Activated T-cell treated with anti-CD3 and anti-CD28 coated beads, Interleukin-2, amount 50 U/mL, for 1 hour (primary cell): ENCODE data around the gene TAF4.
"Not testable (repeated sequence)": the region's sequence is repeated elsewhere in the genome, so short reads cannot be mapped to it uniquely, and the experiment has no call there.

Experiments
- DNase-seq: peaks from one replicate; pipeline ENCODE4 v3.0.0-alpha.2; 2020

TAF4 gene

DNA sequence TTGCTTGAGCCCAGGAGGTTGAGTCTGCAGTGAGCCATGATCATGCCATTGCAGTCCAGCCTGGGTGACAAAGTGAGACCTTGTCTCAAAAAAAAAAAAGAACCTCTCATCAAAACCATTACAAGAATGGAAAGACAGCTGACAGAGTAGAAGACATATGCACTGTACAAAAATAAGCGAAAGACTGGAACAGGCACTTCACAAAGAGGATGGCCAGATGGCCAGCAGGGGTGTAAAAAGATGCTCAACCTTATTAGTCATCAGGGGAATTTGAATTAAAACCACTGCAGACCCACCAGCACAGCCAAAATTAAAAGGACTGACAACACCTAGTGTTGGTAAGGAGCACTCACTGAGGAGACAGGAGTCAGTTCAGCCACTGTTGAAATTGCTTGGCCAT lies 13.5 kb upstream of the TAF4 start:
- no peak for DNase-seq

GRCh38 chr20:62073323-62073722 lies 7.6 kb upstream of the TAF4 start:
- DNase-seq: no peak

- not testable (repeated sequence) for DNase-seq
Measured at GRCh38 chr20:62071669-62072430, 6.2 kb upstream of the TAF4 start.

DNA sequence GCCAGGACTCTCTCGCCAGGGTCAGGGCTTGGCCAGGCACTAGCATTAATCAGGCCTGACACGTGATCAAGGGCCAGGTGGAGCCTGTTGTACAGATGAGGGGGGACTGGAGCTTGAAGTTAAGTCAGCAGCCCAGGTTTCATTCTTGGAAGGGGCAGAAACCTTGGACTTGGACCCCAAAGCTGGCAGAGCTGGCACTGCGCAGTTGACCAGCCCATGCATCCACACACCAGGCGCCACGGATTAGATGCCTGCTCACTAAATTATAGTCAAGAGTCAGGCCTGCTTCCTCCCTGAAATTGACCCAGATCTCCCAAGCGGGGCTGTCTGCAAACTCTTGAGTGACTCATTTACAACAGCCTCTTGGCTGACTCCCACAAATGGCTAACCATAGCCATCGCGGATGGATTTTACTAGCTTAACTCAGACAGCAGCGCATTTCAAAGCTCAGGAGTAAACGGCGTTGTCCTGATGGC lies 4.1 kb upstream of the TAF4 start:
- no peak for DNase-seq

DNA sequence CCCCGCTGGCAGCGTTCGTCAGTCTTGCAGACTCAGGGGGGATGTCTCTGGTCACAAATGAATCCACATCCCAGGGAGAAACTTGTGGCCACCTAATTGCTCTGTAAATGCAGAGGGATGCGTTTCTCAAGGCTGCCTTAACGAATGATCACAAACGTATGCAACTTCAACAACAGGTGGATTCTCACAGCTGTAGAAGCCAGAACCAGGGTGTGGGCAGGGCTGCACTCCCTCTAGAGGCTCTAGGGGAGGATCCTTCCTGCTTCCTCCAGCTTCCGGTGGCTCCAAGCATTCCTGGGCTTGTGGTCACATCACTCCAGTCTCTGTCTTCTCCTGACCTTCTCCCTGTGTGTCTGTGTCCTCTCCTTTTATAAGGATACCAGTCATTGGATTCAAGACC lies 3.3 kb upstream of the TAF4 start:
- no peak for DNase-seq

GRCh38 chr20:62067547-62068260 lies 2.0 kb upstream of the TAF4 start:
- peak; percentile 30 for DNase-seq

DNA sequence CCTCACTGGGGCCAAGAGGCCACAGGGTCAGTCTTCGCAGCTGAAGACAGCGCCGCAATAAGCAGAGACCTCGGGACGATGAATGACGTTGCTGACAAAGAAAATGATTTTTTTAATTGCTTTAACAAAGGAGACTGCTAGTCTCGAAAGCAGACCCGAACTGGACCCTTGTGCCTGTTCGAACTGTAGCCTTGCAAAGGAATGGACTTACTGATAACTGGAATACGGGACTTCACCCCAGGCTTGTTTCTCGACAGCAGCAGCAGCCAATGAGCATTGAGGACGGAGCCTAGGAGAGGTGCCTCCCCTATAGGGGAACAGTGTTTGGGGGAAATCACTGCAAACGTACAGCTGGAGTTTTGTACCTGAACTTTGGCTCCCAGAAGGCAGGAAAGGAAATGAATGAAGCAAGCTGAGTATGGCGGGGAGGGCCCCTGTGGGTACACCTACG lies 1.3 kb upstream of the TAF4 start:
- peak; percentile 27 for DNase-seq

DNA sequence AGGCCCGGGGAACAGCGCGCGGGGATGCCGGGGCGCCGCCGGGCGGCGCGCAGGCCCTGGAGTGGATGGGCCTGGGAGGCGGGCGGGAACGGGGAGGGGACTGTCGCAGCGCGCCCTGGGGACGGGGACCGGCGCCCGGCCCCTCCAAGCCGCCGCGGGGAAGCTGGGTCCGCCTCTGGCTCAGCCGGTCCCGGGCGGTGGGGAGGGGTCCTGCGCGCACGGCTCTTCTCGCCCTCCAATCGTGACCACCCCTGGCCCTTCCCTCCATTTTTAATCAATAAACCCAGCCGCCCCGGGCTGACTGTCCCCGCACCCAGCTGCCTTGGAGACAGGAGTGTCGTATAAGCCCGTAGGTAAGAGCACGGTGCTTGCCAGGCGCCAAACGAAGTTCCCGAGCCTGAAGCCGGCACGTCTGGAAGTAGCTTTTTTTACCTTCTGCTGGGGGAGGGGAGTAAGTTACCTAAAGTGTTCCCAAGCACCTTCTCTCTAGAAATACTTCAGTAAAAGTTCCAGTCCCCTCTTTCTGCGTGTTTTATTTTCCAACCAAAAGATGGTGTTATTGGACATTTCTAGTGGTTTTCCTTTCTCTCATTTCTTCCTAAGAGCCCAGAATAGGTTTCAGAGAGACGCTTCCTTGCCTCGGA lies 780 bp upstream of the TAF4 start:
- no peak for DNase-seq

DNA sequence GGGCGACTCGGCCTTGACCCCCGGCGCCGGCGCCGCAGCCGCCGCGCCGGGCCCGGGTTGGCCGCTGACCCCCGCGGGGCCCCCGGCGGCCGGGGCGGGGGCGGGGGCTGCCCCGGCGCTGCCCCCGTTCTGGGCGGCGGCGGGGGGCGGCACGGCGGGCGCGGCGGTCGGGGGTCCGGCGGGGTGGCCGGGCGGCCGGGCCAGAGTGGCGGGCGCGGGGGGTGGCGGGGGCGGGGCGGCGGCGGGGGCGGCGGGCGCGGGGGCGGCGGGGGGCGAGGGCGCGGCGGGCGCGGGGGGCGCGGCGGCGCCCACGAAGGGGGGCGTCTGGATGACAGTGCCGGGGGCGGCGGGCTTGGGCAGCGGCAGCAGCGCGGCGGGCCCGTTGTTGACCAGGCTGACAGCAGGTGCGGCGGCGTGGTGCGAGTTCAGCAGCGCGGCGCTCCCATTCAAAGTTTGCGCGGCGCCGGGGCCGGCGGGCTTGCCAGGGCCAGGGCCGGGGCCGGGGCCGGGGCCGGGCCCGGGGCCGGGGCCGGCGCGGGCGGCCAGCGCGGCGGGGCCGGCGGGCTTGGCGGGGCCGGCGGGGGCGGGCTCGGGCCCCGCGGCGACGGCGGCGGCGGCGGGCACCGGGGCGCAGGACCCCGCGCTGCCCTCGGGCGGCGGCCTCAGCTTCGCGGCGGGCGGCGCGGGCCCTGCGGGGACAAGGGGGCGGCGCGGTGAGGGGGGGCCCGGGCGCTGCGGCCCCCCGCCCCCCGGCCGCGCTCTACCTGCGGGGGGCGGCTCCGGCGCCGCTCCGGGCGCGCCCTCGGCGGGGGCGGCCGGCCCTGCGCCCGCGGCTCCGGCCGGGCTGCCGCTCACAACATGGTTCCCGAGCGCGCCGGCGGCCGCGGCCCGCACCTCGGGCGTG lies 659 bp downstream of the TAF4 start:
- no peak for DNase-seq

- peak; percentile 25 for DNase-seq
Measured at GRCh38 chr20:62063981-62064769, 1.5 kb downstream of the TAF4 start.

DNA sequence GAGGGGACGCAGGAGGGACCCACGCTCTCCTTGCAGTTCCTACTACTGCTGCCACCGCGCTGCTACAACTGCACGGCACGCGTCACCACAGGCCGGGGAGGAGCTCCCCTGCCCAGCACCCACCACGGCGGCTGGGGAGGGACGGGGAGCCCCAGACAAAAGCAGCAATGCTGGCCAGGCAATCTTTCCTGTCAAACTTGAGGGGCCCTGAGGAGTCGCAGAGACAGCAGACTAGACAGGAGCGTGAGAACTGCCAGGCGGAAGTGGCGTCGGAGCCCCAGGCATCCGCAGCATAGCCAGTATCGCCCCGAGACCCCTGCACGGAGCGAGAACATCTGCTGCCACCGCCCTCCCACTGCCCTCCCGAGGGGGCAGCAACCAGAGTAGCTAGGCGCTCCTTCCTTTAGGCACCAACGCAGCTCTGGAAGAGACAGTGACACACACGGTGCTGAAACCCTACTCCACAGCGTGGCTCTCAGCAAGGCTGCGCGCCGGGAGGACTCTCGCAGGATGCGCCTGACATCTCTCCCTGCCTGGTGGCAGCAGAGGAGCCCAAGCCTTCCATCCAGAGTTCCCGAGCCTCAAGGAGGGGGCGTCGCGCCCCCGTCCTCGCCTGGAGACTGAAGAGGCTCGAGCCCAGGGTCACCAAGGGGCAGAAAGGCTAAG lies 2.2 kb downstream of the TAF4 start:
- peak; percentile 17 for DNase-seq

- DNase-seq: no peak
Measured at GRCh38 chr20:62062661-62063314, 2.9 kb downstream of the TAF4 start.

- no peak for DNase-seq
Measured at GRCh38 chr20:62061851-62062423, 3.7 kb downstream of the TAF4 start.

GRCh38 chr20:62060631-62061541 lies 4.8 kb downstream of the TAF4 start:
- no peak for DNase-seq

GRCh38 chr20:62059920-62060630 lies 5.6 kb downstream of the TAF4 start:
- DNase-seq: no peak

DNA sequence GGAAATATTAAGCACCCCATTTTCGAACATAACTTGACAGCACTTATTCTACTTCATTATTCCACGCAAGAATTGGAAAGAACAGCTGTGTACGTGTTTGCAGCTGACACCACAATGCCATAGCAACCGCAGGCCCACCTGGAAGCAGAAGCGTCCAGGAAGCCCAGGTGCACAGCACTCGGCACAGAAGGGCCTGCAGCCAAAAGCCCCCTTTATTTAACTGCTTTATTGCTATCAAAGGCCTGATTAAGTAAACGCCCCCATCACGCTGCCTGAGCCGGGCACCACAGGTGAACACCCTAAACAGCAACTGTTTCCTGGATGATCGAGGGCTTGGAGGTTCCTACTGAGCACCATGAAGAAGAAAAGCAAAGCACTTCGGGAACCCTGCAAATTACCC lies 6.3 kb downstream of the TAF4 start:
- DNase-seq: no peak

GRCh38 chr20:62058941-62059340 lies 6.7 kb downstream of the TAF4 start:
- DNase-seq: no peak

GRCh38 chr20:62056975-62057374 lies 8.7 kb downstream of the TAF4 start:
- no peak for DNase-seq

DNA sequence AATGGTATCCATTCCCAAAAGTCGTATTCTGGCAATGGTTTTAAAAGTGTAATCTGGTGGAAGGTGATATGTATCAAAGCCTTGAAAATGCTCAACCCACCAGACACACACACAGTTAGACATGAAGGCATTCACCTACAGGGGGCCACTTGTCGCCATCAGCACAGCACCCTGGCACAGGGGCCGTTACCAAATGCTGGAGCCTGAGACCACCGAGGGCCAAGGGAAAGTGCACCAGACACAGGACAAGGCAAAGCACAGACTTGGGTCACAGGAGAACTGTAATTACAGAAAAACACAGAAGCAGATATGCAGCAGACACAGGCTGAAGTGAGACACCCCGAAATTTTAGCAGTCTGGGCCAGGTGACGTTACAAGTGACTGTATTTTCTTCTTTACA lies 9.3 kb downstream of the TAF4 start:
- DNase-seq: no peak
